Measurements from ENCODE around the gene FTSJ3.

The FTSJ3 gene

DNA sequence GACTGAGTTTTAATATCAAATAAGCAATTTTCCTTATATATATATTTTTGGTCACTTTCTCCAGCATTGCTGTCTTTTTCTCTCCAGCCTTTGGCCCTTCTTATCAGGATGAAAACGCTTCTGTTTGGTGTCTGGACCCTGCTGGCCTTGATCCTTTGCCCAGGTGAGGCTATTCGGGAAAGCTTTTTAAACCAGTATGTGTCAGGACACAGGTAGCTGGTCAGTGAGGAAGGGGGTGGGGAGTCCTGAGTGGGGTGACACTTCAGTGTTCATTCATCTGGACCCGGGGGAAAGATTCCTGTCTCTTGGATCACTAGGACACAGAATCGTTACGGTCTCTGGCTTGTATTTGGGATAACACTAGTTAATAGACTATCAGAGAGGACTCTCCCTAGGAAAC lies 27.2 kb upstream of the FTSJ3 start:
- TF ChIP-seq, protein P1, sequence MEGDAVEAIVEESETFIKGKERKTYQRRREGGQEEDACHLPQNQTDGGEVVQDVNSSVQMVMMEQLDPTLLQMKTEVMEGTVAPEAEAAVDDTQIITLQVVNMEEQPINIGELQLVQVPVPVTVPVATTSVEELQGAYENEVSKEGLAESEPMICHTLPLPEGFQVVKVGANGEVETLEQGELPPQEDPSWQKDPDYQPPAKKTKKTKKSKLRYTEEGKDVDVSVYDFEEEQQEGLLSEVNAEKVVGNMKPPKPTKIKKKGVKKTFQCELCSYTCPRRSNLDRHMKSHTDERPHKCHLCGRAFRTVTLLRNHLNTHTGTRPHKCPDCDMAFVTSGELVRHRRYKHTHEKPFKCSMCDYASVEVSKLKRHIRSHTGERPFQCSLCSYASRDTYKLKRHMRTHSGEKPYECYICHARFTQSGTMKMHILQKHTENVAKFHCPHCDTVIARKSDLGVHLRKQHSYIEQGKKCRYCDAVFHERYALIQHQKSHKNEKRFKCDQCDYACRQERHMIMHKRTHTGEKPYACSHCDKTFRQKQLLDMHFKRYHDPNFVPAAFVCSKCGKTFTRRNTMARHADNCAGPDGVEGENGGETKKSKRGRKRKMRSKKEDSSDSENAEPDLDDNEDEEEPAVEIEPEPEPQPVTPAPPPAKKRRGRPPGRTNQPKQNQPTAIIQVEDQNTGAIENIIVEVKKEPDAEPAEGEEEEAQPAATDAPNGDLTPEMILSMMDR (IDR thresholded peaks at IDR 0.05), result no peak
- TF ChIP-seq ZFX (IDR thresholded peaks at IDR 0.05; ENCODE audit: borderline replicate concordance), result no peak
- no peak overlapping the region for H3K27ac ChIP-seq

DNA sequence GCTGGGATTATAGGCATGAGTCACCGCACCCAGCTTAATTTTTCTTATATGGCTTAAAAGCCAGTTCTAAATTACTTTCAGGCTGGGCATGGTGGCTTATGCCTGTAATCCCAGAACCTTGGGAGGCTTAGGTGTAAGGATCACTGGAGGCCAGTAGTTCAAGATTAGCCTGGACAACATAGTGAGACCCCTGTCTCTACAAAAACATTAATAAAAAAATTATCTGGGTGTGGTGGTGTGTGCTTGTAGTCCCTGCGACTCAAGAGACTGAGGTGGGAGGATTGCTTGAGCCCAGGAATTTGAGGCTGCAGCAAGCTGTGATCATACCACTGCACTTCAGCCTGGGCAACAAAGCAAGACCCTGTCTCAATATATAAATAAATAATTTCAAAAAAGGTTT lies 25.8 kb upstream of the FTSJ3 start:
- no peak overlapping the region for H3K27ac ChIP-seq
- no peak for TF ChIP-seq ZFX (IDR thresholded peaks at IDR 0.05; ENCODE audit: borderline replicate concordance)
- TF ChIP-seq, protein P1 (IDR thresholded peaks at IDR 0.05), result no peak

DNA sequence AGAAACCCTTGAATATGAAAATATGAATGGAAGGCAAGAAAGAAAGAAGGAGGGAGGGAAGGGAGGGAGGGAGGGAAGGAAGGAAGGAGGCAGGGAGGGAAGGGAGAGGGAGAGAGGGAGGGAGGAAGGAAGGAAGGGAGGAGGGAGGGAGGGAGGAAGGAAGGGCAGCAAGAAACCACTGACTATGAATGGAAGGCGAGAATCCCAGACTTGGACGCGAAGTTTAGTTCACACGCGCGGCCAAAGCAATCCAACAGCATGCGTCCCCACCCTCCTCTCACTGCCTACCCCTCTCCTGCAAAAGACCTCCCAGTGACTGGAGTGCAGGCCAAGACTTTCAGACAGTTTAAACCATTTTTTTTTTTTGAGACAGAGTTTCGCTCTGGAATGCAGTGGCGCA lies 22.9 kb upstream of the FTSJ3 start:
- no peak overlapping the region for H3K27ac ChIP-seq
- no peak for TF ChIP-seq ZFX (IDR thresholded peaks at IDR 0.05; ENCODE audit: borderline replicate concordance)
- TF ChIP-seq, protein P1 (IDR thresholded peaks at IDR 0.05), result no peak

DNA sequence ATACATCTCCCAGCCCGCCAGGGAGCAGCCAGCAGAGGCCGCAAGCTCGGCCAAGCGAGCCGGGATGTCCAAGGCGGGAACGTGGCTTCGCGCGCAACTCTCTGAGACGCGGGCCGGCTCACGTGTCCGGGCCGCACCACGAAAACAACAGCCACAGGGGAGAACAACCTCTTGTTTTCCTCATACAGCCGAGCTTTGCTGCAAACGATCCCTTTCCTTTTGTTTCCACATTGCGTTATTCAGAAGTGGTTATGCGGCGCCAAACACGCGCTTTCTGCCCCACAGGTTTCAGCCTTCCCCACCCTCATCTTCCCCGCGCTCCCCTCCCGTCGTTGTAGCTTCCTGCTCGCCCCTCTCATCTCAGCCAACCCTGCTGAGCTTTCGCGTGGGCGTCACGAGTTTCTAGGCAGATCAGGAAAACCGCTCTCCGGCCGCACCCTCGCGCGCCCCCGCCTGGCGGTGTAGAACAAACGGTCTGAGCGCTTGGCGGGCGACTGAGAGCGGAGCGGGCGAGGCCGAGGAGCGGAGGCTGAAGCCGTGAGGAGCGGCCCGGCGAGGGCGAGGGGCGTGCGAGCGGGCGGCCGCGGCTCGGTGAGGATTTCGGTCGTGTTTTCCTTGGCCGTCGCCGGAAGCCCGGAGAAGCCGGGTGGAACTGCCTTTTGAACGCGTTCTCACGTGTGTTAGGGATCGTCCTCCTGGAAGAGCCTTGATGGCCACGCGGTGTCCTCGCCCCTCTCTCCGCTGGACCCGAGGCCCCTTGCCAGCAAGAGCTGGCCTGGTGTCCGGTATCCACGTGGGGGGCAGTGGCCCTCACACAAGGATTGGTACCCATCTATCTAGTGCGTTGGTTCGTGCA lies 21.6 kb upstream of the FTSJ3 start:
- peak overlapping the region; percentile 48 for H3K27ac ChIP-seq

DNA sequence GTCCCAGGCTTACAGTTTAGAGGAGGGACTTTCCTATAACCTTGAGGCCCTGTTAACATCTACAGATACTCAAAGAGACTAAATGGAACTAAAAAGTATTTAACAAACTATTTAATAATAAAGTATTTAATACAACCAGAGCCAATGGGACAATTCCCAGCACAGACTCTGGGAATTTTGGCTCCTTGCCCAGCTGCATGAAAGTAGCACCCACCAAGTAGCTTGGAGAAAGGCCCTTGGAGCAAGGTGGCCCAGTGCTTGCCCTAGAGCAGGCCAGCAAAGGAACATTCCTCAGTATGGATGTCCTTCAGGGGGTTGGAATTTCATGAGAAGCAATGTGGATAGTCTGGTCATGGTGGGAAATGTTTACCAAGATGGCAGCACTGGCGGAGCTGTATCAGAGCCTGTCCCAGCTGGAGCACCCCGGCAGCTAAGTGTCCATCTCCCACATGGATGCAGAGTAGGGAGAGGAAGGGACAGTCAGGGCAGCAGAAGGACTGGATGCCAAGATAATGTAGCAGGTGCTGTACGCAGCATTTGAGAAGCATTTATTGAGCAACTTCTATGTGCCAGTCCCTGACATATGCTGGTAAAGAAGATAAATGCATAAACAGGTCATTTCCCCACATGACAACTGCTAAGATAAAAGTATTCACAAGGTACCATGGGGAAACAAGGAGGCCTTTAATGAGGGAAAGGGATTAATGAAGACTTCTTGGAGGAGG lies 20.2 kb upstream of the FTSJ3 start:
- no peak for TF ChIP-seq ZFX (IDR thresholded peaks at IDR 0.05; ENCODE audit: borderline replicate concordance)
- TF ChIP-seq, protein P1 (IDR thresholded peaks at IDR 0.05), result no peak
- H3K27ac ChIP-seq, result no peak overlapping the region

More for the DNA sequence above, 21.6 kb upstream of the FTSJ3 start:
- TF ChIP-seq ZFX (IDR thresholded peaks at IDR 0.05; ENCODE audit: borderline replicate concordance), result no peak
- TF ChIP-seq, protein P1 (IDR thresholded peaks at IDR 0.05), result peak; percentile 94

DNA sequence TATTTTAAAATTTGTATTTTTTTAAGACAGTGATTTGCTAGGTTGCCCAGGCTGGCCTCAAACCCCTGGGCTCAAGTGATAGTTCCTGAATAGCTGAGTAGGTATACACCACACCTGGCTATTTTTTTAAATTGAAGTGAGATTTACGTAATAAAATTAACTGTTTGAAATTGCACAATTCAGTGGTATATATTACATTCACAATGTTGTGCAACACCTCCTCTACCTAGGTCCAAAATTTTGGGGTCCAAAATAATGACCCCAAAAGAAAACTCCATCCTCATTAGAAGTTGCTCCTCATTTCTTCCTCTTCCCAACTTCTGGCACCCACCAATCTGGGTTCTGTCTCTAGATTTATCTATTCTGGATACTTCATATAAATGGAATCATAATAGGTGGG lies 18.0 kb upstream of the FTSJ3 start:
- no peak for TF ChIP-seq ZFX (IDR thresholded peaks at IDR 0.05; ENCODE audit: borderline replicate concordance)
- TF ChIP-seq, protein P1 (IDR thresholded peaks at IDR 0.05), result no peak

More for the DNA sequence above, 18.0 kb upstream of the FTSJ3 start:
- H3K27ac ChIP-seq, result no peak overlapping the region

All from 22Rv1 (cell line).